Transverse colon (tissue), 4 donors: ENCODE measurements around the gene RHOF. TPM values are rescaled to one million over a fixed set of nuclear protein-coding genes. Genes with fewer than 3 reads are reported as not detected.
A peak's percentile ranks its signal among the peaks of the same experiment; 100 is the strongest.

Experiments
- DNase-seq: peaks from one replicate; pipeline ENCODE4 v3.0.0-alpha.2; 2019
- H3K27ac ChIP-seq, 4 donors: fragments of 200-600 bp; sonication (generic); 2 replicates each; pipeline ENCODE4 v1.5.1; 2016 to 2018; ENCODE audit warnings: inconsistent platforms in 4 of 4
- H3K27me3 ChIP-seq: fragments of 200-600 bp; sonication (generic); 2 replicates; pipeline ENCODE4 v1.5.1; 2017; ENCODE audit warnings: inconsistent platforms
- H3K36me3 ChIP-seq, 4 donors: fragments of 200-600 bp; sonication (generic); 2 replicates each; pipeline ENCODE4 v1.5.1; 2017 to 2019; ENCODE audit warnings: inconsistent platforms in 4 of 4
- H3K4me1 ChIP-seq, 4 donors: fragments of 200-600 bp; sonication (generic); 2 replicates each; pipeline ENCODE4 v1.5.1; 2017 to 2020; ENCODE audit warnings: inconsistent platforms in 4 of 4
- H3K4me3 ChIP-seq, 4 donors: fragments of 200-600 bp; sonication (generic); 1 replicate in 1 of 4; 2 replicates in 3 of 4; pipeline versions ENCODE4 v1.5.1 to v1.6.1; 2017 to 2019; ENCODE audit warnings: inconsistent platforms in 4 of 4
- H3K9me3 ChIP-seq, 2 donors: fragments of 200-600 bp; sonication (generic); 2 replicates each; pipeline ENCODE4 v1.5.1; 2017 to 2019; ENCODE audit warnings: inconsistent platforms in 2 of 2
- EP300 ChIP-seq: sonication (generic); formaldehyde crosslinking; IDR thresholded peaks from one replicate; pipeline ENCODE4 v1.6.1; 2017; ENCODE audit warnings: antibody characterized with exemption, low read depth
- POLR2A ChIP-seq: fragments of 450-650 bp; IDR thresholded peaks from one replicate; pipeline ENCODE4 v1.6.1; 2016; ENCODE audit warnings: antibody characterized with exemption, mild to moderate bottlenecking, moderate library complexity
- POLR2AphosphoS5 ChIP-seq, 3 donors: sonication (generic); formaldehyde crosslinking; IDR thresholded peaks; one replicate each; pipeline ENCODE4 v1.6.1; 2016; ENCODE audit warnings: antibody characterized with exemption in 3 of 3
- WGBS, 2 donors: methylation state at CpG; one replicate each; pipeline ENCODE4 v1.1.5; 2018; ENCODE audit warnings: low coverage in 1 of 2; 5-methylcytosine and 5-hydroxymethylcytosine counted together
- in situ Hi-C, 4 donors: fragments of 200-750 bp; cut with MboI; loops; one replicate each; pipeline versions ENCODE4 v1.15.0 to v1.15.1; 2017; ENCODE audit warnings: low sequenced_read_pairs in 3 of 4, low pct_ligation_motif_present in 1 of 4, low pct_unique_long_range_greater_than_20kb in 1 of 4
- intact Hi-C: fragments of 100-400 bp; cut with DNase I; formaldehyde crosslinking; loops from one replicate; pipeline ENCODE4 v1.15.1; 2023; ENCODE audit warnings: low total_unique reads
- total RNA-seq, 4 donors: library from RNA; depleted of rRNA; stranded (reverse); fragments of >200 nt; gene quantifications; one replicate each; pipeline ENCODE4 v1.1.0, GENCODE V29; 2016
- TF ChIP-seq, protein P1 (sequence below), 5 experiments: fragments of 200-600 bp in 3 of 5; fragments of 450-650 bp in 2 of 5; sonication (generic) in 3 of 5; IDR thresholded peaks; 1 replicate in 2 of 5; 2 replicates in 3 of 5; pipeline ENCODE4 v1.5.1; 2016 to 2017; ENCODE audit warnings: antibody characterized with exemption in 5 of 5, inconsistent platforms in 3 of 5, mild to moderate bottlenecking in 2 of 5, moderate library complexity in 1 of 5

RHOF gene
- total RNA-seq, 4 donors from 2014 or later, result 14.9 to 251 (median 150) TPM

DNA sequence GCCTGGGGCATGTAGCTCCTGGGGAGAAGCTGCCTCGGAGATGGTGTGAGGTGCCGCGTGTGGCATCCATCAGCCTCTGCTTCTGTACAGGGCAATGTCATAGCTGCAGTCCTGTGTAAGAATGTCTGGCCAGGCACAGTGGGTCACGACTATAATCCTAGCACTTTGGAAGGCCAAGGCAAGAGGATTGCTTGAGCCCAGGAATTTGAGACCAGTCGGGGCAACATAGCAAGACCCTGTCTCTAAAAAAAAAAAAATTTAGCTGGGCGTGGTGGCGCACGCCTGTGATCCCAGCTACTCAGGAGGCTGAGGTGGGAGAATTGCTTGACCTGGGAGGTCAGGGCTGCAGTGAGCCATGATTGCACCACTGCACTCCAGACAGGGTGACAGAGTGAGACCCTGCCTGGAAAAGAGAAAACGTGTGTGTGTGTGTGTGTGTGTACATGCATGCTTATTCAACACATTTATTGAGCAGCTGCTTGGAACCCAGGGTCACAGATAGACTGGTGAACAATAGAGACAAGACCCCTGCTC lies 24.1 kb downstream of the RHOF start:
- Histone ChIP-seq H3K4me3 (no peak overlapping the region), H3K4me1 (peaks cover 0 to 21% (median 10%) of the 10 kb centered on the region in 4 donors), H3K27me3 (no peaks in the 10 kb centered on the region), H3K36me3 (no peaks in the 10 kb centered on the region), H3K9me3 (no peaks in the 10 kb centered on the region), H3K27ac (no peak overlapping the region)
- no peak for DNase-seq
- TF ChIP-seq, protein P1, sequence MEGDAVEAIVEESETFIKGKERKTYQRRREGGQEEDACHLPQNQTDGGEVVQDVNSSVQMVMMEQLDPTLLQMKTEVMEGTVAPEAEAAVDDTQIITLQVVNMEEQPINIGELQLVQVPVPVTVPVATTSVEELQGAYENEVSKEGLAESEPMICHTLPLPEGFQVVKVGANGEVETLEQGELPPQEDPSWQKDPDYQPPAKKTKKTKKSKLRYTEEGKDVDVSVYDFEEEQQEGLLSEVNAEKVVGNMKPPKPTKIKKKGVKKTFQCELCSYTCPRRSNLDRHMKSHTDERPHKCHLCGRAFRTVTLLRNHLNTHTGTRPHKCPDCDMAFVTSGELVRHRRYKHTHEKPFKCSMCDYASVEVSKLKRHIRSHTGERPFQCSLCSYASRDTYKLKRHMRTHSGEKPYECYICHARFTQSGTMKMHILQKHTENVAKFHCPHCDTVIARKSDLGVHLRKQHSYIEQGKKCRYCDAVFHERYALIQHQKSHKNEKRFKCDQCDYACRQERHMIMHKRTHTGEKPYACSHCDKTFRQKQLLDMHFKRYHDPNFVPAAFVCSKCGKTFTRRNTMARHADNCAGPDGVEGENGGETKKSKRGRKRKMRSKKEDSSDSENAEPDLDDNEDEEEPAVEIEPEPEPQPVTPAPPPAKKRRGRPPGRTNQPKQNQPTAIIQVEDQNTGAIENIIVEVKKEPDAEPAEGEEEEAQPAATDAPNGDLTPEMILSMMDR (IDR thresholded peaks at IDR 0.05), result no peak
- TF ChIP-seq POLR2AphosphoS5 (IDR thresholded peaks at IDR 0.05), result no peak
- WGBS, 2 donors, result 33 to 83% methylated on average over 2 to 9 of the region's 9 CpGs
- in situ Hi-C loops (loop anchor here in 1 of 4 donors (10.0 kb wide), 1 partner anchor 65 kb away; no protein-coding TSS in a partner anchor), intact Hi-C loops (no loop called here)

DNA sequence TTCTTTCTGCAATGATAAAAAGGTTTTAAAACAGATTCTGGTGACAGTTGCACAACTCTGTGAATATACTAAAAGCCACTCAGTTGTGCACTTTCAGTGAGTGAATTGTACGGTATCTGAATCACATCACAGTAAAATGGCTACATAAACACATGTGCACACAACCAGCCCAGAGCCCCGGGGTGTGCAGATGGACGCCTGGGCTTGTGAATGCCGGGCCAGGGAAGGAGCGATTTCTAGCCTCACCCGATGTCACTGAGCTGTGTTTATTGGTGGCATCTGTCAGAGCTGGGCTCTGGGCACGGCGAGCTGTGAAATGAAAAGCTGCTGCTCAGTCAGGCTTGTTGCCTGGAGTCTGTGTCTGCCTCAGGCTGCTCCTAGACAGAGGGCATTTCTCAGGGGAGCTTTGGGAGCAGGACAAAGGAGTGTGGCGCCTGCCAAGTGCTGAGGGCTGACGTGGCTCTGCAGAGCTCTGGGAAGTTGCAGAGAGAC lies 25.9 kb downstream of the RHOF start:
- 40 to 65% methylated on average over 1 to 10 of the region's 10 CpGs for WGBS, 2 donors
- in situ Hi-C loops, result loop anchor here in 1 of 4 donors (10.0 kb wide), 1 partner anchor 63 kb away; no protein-coding TSS in a partner anchor
- Histone ChIP-seq H3K36me3 (no peaks in the 10 kb centered on the region), H3K4me3 (no peak overlapping the region), H3K9me3 (no peaks in the 10 kb centered on the region), H3K27me3 (no peaks in the 10 kb centered on the region), H3K4me1 (peaks cover 0 to 15% (median 4%) of the 10 kb centered on the region in 4 donors), H3K27ac (peak overlapping the region in 3 of 4 donors; percentile 34 to 68 (median 60))
- TF ChIP-seq EP300 (no peak), POLR2A (no peak), POLR2AphosphoS5 (IDR thresholded peaks at IDR 0.05) (no peak)
- TF ChIP-seq, protein P1 (IDR thresholded peaks at IDR 0.05), result no peak
- intact Hi-C loops, result no loop called here
- no peak for DNase-seq

DNA sequence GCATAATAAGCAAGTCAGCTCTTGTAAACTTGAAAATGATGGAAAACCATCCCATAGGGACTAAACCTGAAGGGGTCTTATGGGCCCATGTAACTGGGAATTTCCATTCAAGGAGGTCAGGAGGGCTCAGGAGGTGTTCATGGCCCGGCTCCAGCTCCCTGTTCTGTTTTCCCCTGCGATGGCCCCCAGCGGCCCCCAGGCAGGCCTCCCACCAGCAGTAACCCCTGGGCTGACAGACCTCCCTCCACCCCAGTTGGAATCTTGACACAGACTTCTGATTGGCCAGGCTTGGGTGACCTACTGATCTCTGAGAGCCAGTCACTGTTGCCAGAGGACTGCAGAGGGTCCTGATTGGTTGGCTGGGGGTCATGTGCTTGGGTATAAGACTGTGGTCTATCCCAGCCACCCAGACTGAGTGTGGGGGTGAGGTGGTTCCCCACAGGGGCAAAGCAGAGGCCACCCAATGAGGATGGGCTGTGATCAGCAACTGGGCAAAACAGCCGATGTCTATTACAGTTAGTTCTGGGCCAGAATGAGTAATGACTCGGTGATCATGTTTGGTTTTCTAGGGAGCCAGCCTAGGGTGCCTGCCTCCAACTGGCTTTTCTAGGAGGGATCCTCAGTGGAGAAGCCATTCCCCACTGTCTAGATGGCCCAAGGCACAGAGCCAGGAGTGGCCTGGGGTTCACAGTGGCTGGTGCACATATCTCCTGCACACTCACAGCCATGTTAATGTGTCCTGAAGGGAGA lies 27.0 kb downstream of the RHOF start:
- Histone ChIP-seq H3K4me1 (peaks cover 0 to 19% (median 7%) of the 10 kb centered on the region in 4 donors), H3K4me3 (no peak overlapping the region), H3K27me3 (no peaks in the 10 kb centered on the region), H3K36me3 (no peaks in the 10 kb centered on the region), H3K27ac (no peak overlapping the region), H3K9me3 (no peaks in the 10 kb centered on the region)
- intact Hi-C loops (no loop called here), in situ Hi-C loops (loop anchor here in 1 of 4 donors (10.0 kb wide), 1 partner anchor 62 kb away; no protein-coding TSS in a partner anchor)
- no peak for DNase-seq
- 94% methylated on average over 5 of the region's 5 CpGs; no CpG with 5 or more reads in 1 of the 2 donors for WGBS, 2 donors
- TF ChIP-seq POLR2A (no peak), POLR2AphosphoS5 (IDR thresholded peaks at IDR 0.05) (no peak), EP300 (no peak)
- TF ChIP-seq, protein P1 (IDR thresholded peaks at IDR 0.05), result no peak

DNA sequence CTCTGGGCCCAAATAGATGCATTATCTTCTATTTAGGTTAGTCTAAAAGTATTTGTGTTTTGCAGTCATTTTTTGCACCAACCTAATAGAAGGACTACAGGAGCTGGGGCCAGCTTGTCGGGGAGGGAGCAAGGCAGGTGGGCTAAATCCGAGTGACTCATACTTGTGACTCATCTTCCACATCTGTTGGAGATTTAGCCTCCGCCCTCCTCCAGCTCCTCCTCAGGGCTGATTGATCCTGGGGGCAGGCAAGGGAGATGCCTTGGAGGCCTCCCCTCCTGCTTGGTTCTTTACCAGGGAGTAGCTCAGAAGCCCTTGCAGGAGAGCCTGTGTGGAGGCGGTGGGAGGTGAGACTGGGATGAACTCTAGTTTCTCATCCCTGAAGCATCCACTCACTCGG lies 27.9 kb downstream of the RHOF start:
- no peak overlapping the region for H3K27ac ChIP-seq
- no peak overlapping the region for H3K4me3 ChIP-seq
- intact Hi-C loops (no loop called here), in situ Hi-C loops (loop anchor here in 1 of 4 donors (10.0 kb wide), 1 partner anchor 61 kb away; no protein-coding TSS in a partner anchor)
- no peak for TF ChIP-seq EP300
- no peak for TF ChIP-seq POLR2AphosphoS5 (IDR thresholded peaks at IDR 0.05)
- TF ChIP-seq, protein P1 (IDR thresholded peaks at IDR 0.05), result no peak
- TF ChIP-seq POLR2A, result no peak
- no peaks in the 10 kb centered on the region for H3K36me3 ChIP-seq
- H3K27me3 ChIP-seq, result no peaks in the 10 kb centered on the region
- no peaks in the 10 kb centered on the region for H3K9me3 ChIP-seq
- peaks cover 0 to 19% (median 8%) of the 10 kb centered on the region in 4 donors for H3K4me1 ChIP-seq
- WGBS, 2 donors, result 84% methylated on average over 5 of the region's 5 CpGs; no CpG with 5 or more reads in 1 of the 2 donors
- no peak for DNase-seq
